COR-L47 (cell line): ENCODE results near the gene TCIRG1.
"Not testable (repeated sequence)": the region's sequence is repeated elsewhere in the genome, so short reads cannot be mapped to it uniquely, and the experiment has no call there.

Experiments
- DNase-seq: peaks from one replicate; lab custom pipeline; 2025; lab: John Stamatoyannopoulos, UW

The TCIRG1 gene

DNA sequence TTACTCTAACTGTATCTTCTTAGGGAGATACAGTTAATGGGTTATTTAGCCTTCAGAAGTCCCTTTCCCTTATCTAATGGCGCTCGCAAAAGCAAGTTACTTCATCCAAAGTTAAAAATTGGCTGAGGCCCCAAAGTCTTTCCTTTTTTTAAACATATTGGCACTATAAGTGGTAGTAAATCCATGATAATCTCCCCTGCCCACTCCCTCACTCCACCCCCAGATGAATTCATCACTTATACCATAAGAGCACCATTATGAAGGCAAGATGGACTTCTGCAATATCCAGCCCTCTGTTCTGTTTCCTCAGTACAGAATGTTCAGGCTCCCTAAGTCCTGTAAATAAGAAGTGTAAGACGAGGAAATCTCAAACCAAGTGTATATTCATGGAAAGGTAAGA is 44.7 kb downstream of the TCIRG1 start:
- no peak for DNase-seq

- no peak for DNase-seq
Measured at GRCh38 chr11:68089679-68090078, 50.9 kb downstream of the TCIRG1 start.

GRCh38 chr11:68090287-68090686 is 51.5 kb downstream of the TCIRG1 start:
- no peak for DNase-seq

DNA sequence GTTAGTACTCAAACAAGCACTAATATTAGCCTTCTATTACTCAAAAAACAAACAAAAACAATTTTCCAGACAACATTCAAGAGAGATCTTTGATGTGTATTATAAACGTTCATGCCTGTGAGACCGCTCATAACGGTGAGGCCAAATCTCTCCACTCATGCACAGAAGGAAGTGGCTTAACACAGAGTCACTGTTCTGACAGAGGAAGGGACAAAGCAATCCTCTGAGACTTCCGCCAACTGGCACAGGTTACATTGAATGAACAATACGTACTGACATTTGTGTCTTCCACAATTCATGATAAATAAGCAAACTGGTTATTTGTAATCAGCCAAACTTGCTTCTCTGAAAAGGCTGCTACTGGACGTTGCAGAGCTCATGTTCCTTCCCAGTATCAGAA is 51.9 kb downstream of the TCIRG1 start:
- no peak for DNase-seq

GRCh38 chr11:68092411-68092810 is 53.6 kb downstream of the TCIRG1 start:
- no peak for DNase-seq

DNA sequence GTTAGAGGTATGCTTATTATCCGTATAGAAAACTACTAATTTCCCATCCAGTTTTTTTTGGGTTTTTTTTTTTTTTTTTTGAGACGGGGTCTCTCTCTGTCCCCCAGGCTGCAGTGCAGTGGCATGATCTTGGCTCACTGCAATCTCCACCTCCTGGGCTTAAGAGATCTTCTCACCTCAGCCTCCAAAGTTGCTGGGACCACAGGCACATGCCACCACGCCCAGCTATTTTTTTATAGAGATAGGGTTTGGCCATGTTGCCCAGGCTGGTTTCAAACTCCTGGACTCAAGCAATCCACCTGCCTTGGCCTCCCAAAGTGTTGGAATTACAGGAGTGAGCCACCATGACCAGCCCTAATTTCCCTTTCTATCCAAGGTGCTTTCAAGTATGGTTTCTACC is 54.1 kb downstream of the TCIRG1 start:
- DNase-seq = not testable (repeated sequence)

DNA sequence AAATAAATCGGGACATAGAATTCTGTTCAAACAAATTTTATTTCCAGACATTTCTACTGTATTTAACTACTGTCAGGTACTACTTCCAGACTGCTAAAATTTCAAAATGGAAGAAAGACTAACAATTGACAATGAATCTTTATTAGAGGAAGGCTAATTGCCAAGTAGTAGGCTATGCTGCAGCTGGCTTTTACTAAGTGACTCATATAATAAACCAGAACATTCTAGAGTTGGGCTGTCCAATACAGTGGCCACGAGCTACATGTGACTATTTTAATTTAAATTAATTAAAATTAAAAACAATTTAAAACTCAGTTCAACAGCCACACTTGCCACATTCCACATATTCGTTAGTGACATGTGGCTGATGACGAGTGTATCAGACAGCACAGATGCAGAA is 54.7 kb downstream of the TCIRG1 start:
- DNase-seq = no peak

DNA sequence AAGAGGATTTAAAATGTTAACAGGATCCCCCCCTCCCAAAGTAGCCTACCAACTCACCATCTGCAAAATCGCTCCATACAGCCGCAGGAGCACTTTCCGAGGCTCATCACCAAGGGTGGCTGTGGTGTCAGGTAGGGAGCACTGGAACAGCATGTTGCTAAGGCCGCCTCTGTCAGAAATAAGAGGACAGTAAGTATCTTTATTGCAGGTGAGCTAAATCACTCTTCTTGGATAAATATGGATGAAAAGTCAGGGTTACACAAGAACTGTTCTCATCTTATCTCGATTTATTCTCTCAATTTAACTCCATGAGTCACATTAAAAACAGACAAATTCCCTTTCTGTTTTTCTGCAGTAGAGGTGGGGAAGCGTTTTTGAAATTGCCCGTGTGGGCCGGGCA is 58.1 kb downstream of the TCIRG1 start:
- DNase-seq = no peak

- DNase-seq = no peak
Measured at GRCh38 chr11:68099057-68099456, 60.2 kb downstream of the TCIRG1 start.

GRCh38 chr11:68099474-68100405 is 60.9 kb downstream of the TCIRG1 start:
- no peak for DNase-seq
